ENCODE results near the gene IFNE. TPM values are rescaled to one million over a fixed set of nuclear protein-coding genes. Genes with fewer than 3 reads are reported as not detected.

Gene IFNE
- total RNA-seq, 1 donor from 2014 or later, result 12.4 TPM

DNA sequence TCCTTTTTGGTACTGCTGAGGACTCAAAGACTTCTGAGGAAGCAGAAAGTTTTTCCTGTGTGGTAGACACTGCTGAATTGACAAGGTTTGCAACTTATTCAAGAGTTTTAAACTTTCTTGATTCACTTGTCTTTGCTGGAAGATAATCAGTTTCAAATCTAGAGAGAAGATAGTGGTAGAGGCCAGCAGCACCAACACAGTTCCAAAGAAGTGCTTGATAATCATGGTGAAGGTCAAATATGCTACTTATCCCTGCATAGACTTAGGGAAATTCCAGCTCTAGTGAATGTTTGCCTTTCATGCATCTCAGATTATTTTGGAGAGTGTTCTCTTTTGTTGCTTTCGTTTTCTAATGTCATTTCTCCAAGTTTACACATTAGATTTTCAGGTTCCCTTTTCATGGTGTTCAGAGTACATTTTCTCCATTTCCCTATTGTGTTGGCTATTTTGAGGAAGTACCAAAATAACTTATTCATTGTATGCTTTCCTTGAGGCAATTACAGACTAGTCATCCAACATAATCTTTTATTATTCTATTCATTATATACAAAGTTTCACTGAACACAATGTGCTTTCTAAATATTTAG lies 550 bp downstream of the IFNE start:
- no peak for FAIRE-seq
- TF ChIP-seq CTCF (IDR thresholded peaks at IDR 0.05; ENCODE audit: insufficient read depth, low read length, severe bottlenecking), result no peak
- no peaks in the 10 kb centered on the region for H3K27me3 ChIP-seq (ENCODE audit: control insufficient read depth, insufficient read depth, low read length)
- no peaks in the 10 kb centered on the region for H3K36me3 ChIP-seq (ENCODE audit: control insufficient read depth, insufficient read depth, low read length)
- DNase-seq (ENCODE audit: low read depth), result no peak
- H3K4me3 ChIP-seq (ENCODE audit: low read depth, low read length), result no peak overlapping the region

DNA sequence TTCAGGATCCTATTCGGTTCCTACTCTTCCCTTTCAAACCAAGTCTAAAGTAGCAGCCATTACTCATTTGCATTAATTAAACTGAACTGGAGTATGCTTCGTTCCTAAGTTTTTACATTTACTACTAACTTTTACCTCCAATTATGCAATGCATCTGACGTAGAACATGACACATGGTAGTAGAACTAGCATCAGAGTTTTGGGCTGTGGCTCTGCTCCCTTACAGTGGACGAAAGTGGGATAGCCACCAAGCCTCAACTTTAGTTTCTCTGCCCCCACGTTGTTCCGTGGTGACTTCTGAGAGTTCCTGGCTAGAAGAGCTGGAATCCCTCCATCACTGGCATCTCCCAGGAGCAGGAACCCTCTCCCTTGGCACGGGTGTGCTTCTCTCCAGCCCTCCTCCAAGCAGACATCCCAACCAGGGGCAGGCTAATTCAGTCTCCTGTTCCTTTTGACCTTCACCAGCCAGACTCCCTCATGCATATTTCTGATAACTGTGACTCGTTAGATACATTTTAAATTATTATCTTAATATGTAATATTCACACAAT lies 2.9 kb downstream of the IFNE start:
- Histone ChIP-seq H3K4me3 (ENCODE audit: low read depth, low read length) (no peak overlapping the region), H3K36me3 (ENCODE audit: control insufficient read depth, insufficient read depth, low read length) (no peaks in the 10 kb centered on the region), H3K27me3 (ENCODE audit: control insufficient read depth, insufficient read depth, low read length) (no peaks in the 10 kb centered on the region)
- TF ChIP-seq CTCF (IDR thresholded peaks at IDR 0.05; ENCODE audit: insufficient read depth, low read length, severe bottlenecking), result no peak
- DNase-seq (ENCODE audit: low read depth), result peak; percentile 35
- FAIRE-seq, result no peak

DNA sequence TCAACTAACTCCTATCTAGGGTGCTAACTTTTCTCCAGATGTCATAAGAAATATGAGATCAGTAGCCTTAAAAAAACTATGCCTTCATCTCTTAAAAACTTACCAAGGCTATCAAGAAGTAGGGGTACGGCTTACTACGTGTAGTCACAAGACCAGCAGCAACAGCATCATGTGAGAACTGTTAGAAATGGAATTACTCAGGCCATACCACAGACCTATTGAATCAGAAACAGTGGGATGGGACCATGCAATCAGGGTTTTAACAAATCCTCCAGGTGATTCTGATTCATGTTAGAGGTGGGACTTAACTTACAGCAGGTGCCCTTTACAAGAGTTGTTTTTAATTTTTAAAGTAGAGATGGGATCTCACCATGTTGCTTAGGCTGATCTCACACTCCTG lies 4.6 kb downstream of the IFNE start:
- FAIRE-seq (no peak), DNase-seq (ENCODE audit: low read depth) (peak; percentile 31)
- Histone ChIP-seq H3K27me3 (ENCODE audit: control insufficient read depth, insufficient read depth, low read length) (no peaks in the 10 kb centered on the region), H3K36me3 (ENCODE audit: control insufficient read depth, insufficient read depth, low read length) (peaks cover 1% of the 10 kb centered on the region), H3K4me3 (ENCODE audit: low read depth, low read length) (no peak overlapping the region)
- no peak for TF ChIP-seq CTCF (IDR thresholded peaks at IDR 0.05; ENCODE audit: insufficient read depth, low read length, severe bottlenecking)

- H3K27me3 ChIP-seq (ENCODE audit: control insufficient read depth, insufficient read depth, low read length), result no peaks in the 10 kb centered on the region
- FAIRE-seq (no peak), DNase-seq (ENCODE audit: low read depth) (no peak)
- H3K36me3 ChIP-seq (ENCODE audit: control insufficient read depth, insufficient read depth, low read length), result peaks cover 4% of the 10 kb centered on the region
- TF ChIP-seq CTCF (IDR thresholded peaks at IDR 0.05; ENCODE audit: insufficient read depth, low read length, severe bottlenecking), result peak; percentile 2
- H3K4me3 ChIP-seq (ENCODE audit: low read depth, low read length), result no peak overlapping the region
Measured at GRCh38 chr9:21473236-21473635, 8.9 kb downstream of the IFNE start.

DNA sequence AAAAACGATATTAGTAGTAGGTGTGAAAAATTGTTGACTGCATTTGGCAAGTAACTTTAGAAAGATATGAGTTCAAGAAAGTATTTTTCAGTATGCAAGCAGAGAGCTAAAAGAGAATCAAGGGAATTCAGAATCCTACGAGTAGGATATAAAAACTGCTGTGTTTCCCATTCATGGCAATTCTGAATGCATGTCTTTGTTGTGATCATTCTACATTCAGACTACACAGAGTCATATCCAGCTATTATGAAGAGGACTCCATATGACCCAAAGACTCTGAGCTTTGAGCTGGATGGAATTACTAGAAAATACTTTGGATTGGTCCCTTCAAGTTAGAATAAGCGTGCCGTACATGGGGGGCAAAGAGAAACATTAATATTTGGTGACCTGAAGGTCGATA lies 12.0 kb downstream of the IFNE start:
- FAIRE-seq, result no peak

More for the DNA sequence above, 12.0 kb downstream of the IFNE start:
- H3K27me3 ChIP-seq (ENCODE audit: control insufficient read depth, insufficient read depth, low read length), result no peaks in the 10 kb centered on the region
- no peak for DNase-seq (ENCODE audit: low read depth)
- TF ChIP-seq CTCF (IDR thresholded peaks at IDR 0.05; ENCODE audit: insufficient read depth, low read length, severe bottlenecking), result no peak
- H3K36me3 ChIP-seq (ENCODE audit: control insufficient read depth, insufficient read depth, low read length), result peaks cover 4% of the 10 kb centered on the region
- no peak overlapping the region for H3K4me3 ChIP-seq (ENCODE audit: low read depth, low read length)

Measured in bronchial epithelial cell (primary cell).